Iris pigment epithelial cell (primary cell): ENCODE data around the gene AREG.

Source experiments
- DNase-seq: peaks from one replicate; pipeline ENCODE4 v3.0.0-alpha.2; 2011; ENCODE audit warnings: low read depth

The AREG gene

GRCh38 chr4:74431113-74431826 lies 13.7 kb upstream of the AREG start:
- peak; percentile 95 for DNase-seq

GRCh38 chr4:74433043-74433442 lies 11.9 kb upstream of the AREG start:
- peak; percentile 65 for DNase-seq

GRCh38 chr4:74433541-74434172 lies 11.3 kb upstream of the AREG start:
- no peak for DNase-seq

DNA sequence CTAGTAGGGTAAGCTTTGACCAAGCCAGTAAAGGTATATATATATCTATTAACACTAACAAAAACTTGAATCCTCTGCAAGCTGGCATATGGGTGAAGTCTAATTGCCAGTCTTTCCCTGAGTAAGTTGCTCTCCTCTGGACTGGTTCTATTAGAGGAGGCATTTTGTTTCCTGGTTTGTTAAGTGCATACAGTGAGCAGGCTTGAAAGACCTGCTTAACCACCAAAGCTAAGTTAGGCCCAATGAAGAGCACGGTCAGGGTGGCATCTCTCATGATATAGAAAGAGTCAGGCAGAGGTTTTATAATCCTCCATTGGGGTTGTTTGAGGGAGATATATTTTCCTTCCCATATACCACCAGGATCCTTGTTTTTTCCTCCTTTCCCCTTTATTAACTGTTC lies 9.6 kb upstream of the AREG start:
- DNase-seq: no peak

DNA sequence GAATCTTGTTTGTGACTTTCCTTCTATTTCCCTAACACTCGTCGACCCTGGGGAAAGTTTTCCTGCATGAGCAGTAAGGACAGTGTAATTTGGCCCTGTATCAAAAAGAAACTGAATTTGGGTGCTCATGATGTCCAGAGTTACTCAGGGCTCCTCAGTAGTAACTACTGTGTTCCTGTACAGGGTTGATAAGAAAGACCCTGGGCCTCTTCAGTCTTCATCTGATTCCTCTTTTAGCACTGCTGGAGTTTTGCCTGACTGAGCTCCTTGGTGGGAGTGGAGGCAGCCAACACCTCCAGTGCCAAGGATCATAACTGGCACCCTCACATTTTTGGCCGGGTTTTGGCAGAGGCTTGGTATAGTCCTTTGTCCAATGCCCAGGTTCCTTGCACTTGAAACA lies 7.1 kb upstream of the AREG start:
- no peak for DNase-seq

DNA sequence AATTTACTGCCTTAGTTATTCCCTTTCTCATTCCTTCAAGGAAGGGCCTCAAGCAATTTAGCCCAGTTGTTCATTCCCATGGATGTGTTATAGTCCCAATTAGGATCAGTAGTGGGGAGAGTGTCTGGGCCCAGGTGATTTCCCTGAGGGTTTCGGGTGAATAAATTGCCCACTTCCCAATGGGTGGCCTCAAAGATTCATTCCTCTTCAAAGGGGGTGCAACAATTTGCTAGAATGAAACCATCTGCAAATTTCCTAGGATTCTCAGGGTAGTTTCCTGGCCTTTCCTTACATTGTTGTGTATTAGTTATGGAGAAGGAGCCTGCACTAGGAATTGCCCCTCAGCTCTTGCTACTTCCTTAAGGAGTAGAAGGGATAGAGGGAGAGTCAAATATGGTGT lies 6.3 kb upstream of the AREG start:
- DNase-seq: no peak

DNA sequence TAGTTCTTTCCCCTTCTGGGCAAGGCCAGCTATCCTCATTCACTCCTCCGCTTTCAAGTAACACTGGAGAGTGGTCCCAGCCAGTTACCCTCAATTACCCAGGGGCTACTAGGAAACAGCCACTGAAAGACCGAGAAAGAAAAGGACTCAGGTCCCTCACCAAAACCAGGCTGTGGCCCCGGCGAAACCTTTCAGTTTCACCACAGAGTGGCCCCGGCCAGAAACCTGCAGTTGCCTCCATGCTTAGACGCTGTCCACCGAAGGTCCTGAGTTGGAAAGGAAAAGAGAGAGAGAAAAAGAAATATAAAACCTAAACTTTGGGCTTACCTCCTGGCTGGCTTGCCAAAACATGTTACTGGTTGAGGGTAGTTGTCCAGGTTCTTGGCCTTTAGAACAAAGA lies 5.0 kb upstream of the AREG start:
- no peak for DNase-seq

- no peak for DNase-seq
Observed at GRCh38 chr4:74440356-74440755, 4.6 kb upstream of the AREG start.

DNA sequence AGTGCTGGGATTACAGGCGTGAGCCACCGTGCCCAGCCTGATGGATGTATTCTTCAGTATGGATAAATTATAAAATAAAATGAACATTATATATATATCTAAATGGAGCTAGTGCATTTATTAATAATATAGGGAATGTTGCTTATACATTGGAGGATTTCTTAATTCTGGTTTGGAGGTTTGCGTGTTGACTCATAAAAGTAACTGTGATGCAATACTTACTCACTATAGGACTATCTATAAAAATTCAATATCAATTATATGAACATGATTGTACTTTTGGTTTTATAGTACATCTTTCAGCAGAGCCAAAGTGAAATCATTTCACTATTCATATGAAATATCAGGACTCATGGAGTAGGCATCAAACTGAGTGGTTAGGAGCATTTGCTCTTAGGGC lies 3.2 kb upstream of the AREG start:
- peak; percentile 32 for DNase-seq

DNA sequence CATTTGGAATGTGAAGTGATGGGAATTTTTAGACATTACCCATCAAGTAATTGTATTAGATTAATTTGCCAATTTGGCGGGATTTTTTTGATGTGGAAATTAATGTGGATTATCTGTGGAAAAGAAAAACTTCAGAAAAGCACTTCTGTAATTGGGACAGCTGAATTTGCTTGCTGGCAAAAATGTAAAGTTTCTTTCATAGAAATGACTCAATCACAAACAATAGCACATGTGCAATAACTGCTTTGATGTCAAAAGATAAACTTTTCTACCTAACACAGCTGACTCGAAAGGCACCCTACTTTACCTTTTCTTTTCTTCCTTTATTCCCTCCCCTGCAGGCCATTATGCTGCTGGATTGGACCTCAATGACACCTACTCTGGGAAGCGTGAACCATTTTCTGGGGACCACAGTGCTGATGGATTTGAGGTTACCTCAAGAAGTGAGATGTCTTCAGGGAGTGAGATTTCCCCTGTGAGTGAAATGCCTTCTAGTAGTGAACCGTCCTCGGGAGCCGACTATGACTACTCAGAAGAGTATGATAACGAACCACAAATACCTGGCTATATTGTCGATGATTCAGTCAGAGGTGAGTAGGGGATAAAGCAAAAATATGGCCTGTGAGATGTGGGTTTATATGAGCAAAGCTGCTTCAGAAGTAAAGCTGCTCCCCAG lies 1.4 kb downstream of the AREG start:
- DNase-seq: no peak

DNA sequence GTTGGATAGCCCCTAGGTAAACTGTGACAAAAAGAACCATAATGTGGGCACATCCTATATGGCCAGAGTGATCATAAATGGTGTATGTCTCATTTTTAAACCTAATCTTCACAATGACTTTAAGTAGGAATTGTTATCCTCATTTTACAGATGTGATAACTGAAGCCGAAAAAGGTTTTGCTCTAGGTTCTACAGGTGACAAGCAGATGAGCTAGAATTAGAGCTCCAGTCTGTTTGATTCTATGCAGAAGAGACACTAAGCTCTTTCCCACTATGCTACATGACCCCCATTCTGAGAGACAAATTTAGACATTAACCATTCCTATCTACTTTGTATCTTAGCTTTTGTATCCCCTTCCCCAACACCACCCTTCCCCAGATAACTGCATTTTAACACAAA lies 2.0 kb downstream of the AREG start:
- no peak for DNase-seq

DNA sequence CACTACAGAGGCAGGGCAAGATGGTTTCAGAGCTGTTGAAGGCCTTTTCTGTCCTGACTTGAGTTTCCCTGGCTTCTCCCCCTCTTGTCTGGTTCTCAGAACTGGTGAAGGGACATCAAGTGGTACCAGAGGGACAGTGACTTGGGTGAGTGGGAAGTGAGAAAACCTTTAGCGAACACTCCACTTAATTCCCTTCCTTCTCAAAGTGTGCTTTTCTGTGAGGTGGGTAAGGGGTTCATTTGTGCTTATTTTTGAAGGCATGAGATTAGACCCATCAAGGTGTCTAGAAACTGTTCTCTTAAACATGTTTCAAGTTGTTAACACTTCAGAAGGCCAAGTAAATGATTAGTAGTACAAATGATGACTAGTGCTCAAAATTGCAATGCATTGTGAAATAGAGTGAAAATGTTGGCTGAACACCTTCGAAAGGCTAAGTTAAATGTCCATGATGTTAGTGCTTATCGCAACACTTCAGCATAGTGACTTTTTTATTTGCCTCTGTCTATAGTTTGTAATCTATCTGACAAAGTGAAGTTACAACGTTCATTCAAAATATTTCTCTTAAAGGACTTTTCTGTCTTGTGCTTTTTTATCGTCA lies 2.8 kb downstream of the AREG start:
- DNase-seq: no peak

- peak; percentile 60 for DNase-seq
Observed at GRCh38 chr4:74449571-74450297, 4.8 kb downstream of the AREG start.

- no peak for DNase-seq
Observed at GRCh38 chr4:74450298-74450683, 5.4 kb downstream of the AREG start.

DNA sequence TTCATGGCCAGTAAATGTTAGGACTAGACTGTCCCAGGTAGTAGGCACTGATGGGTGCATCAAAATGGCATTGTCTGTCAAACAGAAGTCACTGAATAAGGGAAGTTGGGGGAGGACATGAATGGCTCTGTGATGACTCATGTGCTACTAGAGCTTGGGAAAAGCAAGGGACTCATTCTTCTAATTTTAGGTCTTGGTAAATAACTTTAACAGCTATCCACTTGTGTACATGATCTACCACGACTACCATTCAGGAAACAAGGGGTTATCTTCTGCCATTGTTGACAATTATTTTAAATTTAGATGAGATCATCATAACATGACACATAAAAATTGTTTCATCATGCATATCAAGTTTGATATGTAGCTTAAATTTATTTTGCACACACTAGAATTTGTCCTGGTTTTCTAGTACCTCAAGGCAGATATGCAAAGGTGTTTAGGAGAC lies 6.3 kb downstream of the AREG start:
- DNase-seq: peak; percentile 79

GRCh38 chr4:74453037-74453635 lies 8.2 kb downstream of the AREG start:
- no peak for DNase-seq

- no peak for DNase-seq
Observed at GRCh38 chr4:74453829-74454742, 9.2 kb downstream of the AREG start.

DNA sequence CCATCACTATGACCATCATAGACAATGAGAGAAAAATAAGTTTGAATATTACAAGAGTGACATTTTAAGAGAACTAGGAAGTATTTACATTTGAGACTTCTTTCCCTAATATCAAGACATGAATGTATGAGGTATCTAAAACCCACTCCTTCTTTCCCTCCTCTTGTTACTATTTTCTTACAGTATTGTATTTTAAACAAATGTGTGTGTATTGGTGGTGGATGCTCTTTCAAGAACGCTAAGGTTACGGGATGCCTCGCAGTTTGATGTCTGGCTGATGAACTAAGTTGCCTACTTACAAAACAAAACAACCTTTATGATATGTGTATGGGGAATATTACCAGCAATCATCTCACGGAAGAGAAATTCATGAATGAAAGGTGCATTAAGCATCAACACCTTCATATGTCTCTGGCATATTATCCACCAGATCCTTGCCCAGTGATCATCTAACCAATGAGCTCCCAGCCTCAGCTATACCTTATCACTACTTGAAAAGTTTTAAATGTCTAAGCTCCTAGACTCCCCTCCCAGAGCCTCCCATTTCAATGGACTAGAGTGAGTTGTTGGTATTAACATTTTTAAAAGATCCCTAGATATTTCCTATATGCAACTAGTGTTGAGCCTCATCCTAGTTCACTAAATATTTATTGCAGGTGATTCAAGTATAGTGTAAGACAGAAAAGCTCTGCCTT lies 10.6 kb downstream of the AREG start:
- no peak for DNase-seq

- peak; percentile 15 for DNase-seq
Observed at GRCh38 chr4:74456056-74456744, 11.3 kb downstream of the AREG start.
